Measurements from ENCODE around the gene CLMP.

The CLMP gene

DNA sequence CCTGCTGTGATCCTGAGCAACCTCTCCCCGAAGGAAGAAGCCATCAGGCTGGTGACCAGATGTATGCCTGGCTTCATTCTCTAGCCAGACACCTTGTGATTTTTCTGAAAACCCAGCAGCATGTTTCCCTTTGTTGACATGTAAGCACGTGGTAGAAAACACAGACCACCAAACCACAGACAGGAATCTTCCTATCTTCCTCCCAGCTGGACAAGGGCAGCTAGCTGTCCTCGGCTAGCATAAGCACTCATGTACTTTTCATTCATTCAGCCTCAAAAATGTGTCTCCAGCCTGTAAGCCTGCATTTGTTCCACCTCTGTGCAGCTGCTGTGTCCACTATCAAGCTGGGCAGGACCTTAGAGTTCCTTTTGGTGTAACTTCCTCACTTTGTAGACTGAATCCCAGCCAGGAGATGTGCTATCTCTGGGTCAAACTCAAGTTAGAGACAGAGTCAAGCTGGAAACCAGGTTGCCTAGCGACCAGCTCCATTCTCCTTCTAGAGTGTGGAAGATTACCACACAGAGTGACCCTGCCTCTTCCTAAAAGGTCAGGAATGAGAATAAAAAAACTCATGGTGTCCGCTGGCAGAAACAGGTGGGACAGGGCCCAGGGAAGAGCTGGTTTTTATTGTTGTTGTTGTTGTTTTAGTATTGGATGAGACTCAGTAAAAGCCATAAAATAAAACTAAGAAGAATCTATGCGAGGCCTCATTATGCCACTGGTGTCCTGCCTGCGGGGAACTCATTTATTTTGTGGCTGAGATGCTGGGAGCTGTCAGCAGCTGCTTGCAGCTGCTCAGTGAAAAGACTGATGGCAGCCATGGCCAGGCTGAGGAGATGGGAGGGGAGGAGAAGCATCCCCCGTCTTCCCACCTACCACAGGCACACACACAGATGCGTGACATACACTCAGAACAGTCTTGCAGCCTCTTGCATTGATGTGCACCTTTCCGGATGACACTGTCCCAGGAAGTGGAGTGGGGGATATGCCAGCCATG lies 7.4 kb upstream of the CLMP start:
- H3K4me3 ChIP-seq (replicated peaks; ENCODE audit: low read depth, low read length): no peak overlapping the region
- peak; percentile 77 for DNase-seq (ENCODE audit: low read depth)
- TF ChIP-seq, protein P1, sequence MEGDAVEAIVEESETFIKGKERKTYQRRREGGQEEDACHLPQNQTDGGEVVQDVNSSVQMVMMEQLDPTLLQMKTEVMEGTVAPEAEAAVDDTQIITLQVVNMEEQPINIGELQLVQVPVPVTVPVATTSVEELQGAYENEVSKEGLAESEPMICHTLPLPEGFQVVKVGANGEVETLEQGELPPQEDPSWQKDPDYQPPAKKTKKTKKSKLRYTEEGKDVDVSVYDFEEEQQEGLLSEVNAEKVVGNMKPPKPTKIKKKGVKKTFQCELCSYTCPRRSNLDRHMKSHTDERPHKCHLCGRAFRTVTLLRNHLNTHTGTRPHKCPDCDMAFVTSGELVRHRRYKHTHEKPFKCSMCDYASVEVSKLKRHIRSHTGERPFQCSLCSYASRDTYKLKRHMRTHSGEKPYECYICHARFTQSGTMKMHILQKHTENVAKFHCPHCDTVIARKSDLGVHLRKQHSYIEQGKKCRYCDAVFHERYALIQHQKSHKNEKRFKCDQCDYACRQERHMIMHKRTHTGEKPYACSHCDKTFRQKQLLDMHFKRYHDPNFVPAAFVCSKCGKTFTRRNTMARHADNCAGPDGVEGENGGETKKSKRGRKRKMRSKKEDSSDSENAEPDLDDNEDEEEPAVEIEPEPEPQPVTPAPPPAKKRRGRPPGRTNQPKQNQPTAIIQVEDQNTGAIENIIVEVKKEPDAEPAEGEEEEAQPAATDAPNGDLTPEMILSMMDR (IDR thresholded peaks at IDR 0.05; ENCODE audit: low read length, missing control alignments): no peak

DNA sequence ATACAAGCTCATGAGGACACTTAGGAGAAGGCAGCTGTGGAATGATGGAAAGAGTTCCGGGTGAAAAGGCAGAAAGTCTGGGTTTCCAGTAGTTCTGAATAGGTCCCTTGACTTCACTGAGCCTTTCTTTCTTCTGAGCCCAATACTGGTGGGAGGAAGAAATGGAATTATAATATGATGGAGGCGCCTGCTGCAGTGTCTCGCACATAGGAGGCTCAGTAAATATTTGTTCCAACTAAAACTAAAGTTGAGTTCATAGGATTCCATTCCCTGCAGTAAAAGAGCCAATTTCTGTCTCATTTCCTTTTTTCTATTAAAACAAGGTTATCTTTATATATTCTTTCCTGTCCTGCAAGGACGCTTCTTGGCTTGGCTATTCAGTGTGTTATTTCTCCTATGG lies 5.2 kb upstream of the CLMP start:
- TF ChIP-seq, protein P1 (IDR thresholded peaks at IDR 0.05; ENCODE audit: low read length, missing control alignments): no peak
- DNase-seq (ENCODE audit: low read depth): no peak
- no peak overlapping the region for H3K4me3 ChIP-seq (replicated peaks; ENCODE audit: low read depth, low read length)

DNA sequence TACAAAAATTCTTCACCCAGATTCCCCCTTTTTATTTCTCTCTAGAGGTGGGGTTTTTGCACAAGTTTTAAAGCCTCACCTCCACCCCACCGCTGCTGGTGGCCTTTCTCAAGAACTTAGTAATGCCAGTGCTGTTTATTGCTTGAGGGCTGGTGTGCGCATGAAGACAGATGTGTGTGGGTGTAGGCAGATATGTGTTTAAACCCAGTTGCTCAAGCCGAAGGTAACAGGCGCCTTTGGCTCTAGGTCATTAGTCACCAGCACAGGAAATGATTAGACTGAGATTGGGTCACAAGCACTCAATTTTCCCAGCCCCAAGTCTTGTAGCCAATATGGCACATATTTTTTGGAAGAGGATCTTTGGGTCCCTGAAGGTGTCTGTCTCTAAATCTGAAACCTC lies 2.7 kb upstream of the CLMP start:
- TF ChIP-seq, protein P1 (IDR thresholded peaks at IDR 0.05; ENCODE audit: low read length, missing control alignments): no peak
- DNase-seq (ENCODE audit: low read depth): peak; percentile 91
- no peak overlapping the region for H3K4me3 ChIP-seq (replicated peaks; ENCODE audit: low read depth, low read length)

DNA sequence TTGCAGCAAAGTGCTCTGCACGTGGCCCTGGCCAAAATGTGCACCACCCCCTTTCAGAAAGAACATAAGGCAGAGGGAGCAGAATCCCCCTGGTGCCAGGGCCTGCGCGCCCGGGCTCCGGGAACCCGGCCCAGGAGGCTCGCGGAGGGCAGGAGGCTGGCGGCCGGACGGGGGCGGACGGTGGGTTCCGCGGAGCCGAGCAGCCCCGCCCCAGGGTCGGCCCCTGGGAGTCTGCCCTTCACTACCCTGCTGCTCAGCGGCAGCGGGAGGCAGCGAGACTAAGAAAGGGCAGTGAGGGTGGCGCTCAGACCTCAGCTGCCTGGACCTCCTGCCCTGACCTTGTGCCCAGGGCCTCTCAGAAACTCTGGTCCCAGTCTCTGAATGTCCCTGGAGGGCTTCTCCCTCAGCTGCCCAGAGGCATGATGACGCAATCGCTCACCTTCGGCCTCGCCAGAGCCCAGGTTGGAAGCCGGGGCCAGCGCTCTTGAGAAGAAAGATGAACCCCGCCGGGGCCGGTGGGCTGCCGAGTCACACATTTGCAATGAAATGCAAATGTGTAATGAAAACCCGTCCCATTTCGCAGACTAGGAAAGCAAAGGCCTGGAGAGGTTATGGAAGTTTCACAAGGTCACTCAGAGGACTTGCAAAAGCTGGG lies 1.1 kb upstream of the CLMP start:
- no peak overlapping the region for H3K4me3 ChIP-seq (replicated peaks; ENCODE audit: low read depth, low read length)
- DNase-seq (ENCODE audit: low read depth): no peak

DNA sequence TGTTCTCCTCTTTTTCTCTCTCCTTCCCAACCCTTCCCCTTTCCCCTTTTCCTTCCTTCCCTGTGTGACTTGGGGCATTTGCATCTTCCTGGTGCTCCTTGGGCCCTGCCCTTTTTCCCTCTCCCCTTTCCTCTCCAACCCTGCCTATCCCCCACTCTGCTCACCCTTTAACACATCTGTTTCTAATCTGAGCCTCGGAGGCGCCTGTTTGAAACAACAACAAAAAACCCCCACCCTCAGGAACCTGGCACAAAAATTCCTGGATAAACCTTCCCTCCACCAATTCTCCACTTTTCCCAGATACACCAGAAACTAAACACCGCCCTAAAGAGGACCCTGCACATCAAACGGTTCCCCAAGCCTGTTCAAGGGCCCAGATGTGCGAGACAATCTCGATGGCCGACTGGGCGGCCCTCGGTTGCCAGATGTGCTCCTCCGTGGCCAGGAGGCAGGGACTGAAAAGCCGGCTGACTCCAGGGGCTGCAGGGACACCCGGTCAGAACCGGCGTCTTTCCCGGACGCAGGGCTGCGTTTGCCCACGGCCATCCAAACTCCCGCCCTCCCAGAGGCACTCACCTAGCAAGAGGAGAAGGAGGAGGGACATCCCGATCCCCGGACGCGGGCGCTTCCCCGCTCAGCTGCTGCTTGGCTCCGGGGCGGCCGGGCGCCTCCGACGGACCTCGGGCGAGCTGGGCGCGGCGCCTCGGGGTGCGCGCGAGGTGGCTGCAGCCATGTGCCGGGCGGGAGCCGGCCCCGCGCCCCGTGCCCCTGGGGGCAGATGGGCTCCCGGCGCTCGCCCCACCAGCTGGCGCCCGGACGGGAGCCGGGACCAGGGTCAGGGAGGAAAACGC lies 486 bp downstream of the CLMP start:
- peak overlapping the region; percentile 79 for H3K4me3 ChIP-seq (replicated peaks; ENCODE audit: low read depth, low read length)
- peak; percentile 35 for DNase-seq (ENCODE audit: low read depth)

More for the DNA sequence above, 1.1 kb upstream of the CLMP start:
- TF ChIP-seq, protein P1 (IDR thresholded peaks at IDR 0.05; ENCODE audit: low read length, missing control alignments): no peak

DNA sequence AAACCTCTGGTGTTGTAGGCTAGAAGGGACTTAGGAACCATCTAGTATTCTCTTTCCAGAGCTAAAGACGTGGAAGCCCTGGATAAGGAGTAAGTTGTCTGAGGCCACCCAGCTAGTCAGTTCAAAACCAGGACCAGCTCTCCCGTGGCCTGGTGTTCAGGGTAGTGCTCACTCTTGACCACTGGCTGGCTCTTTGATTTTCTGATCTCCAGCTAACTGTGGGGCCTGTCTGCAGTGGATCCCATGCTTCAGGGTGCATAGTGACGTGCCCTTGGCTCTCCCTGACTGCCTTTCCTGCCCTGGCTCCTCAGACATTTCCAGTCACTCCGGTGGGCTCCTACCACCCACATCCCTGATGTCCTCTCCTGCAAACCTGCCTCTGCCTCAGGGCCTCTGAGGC lies 1.3 kb downstream of the CLMP start:
- H3K4me3 ChIP-seq (replicated peaks; ENCODE audit: low read depth, low read length): peak overlapping the region; percentile 79
- TF ChIP-seq, protein P1 (IDR thresholded peaks at IDR 0.05; ENCODE audit: low read length, missing control alignments): no peak
- DNase-seq (ENCODE audit: low read depth): peak; percentile 26

More for the DNA sequence above, 486 bp downstream of the CLMP start:
- TF ChIP-seq, protein P1 (IDR thresholded peaks at IDR 0.05; ENCODE audit: low read length, missing control alignments): no peak

Data from fibroblast of pulmonary artery (primary cell).